ENCODE data around the gene IQCE.

DNA sequence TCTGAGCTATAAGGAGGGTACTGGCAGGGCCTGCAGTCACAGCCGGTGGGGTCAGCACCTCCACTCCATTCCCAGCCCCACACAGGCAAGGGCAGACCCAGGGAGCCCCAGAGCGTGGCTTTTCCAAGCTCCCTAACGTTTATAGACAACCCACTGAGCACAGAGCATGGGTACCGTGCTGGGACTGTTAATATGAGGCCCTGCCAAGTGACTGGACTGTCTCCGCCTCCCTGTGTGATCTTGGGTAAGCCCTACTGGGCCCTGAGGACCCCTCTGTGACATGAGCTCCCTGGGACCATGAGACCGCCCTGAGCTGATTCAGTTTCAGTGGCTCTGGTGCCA lies 85.4 kb downstream of the IQCE start:
- TF ChIP-seq MXI1 (conservative IDR thresholded peaks at IDR 0.05; ENCODE audit: poor library complexity, severe bottlenecking) = no peak
- TF ChIP-seq EZH2 (IDR thresholded peaks at IDR 0.05; ENCODE audit: borderline replicate concordance, insufficient read depth, low read length, poor library complexity, severe bottlenecking) = no peak

All from neural cell (in vitro differentiated cells).